Natural killer cell (primary cell): ENCODE results near the gene FCER1A. TPM values are rescaled to one million over a fixed set of nuclear protein-coding genes. Genes with fewer than 3 reads are reported as not detected.
"Not testable (repeated sequence)": the region's sequence is repeated elsewhere in the genome, so short reads cannot be mapped to it uniquely, and the experiment has no call there.

Experiments
- ATAC-seq, 3 donors: fragments of 150-1000 bp in 2 of 3; fragments of 200-7000 bp in 1 of 3; cut with Tn5 transposase; 1 replicate in 1 of 3; 2 replicates in 2 of 3; pipeline ENCODE4 v1.10.0; 2021; ENCODE audit warnings: mild to moderate bottlenecking in 2 of 3, moderate library complexity in 2 of 3
- DNase-seq, 2 donors: peaks; one replicate each; pipeline versions ENCODE4 v3.0.0 to v3.0.0-alpha.2; 2013 to 2021; ENCODE audit warnings: mixed read lengths in 1 of 2
- H3K27ac ChIP-seq: one replicate; pipeline ENCODE4 v1.5.1; 2013; ENCODE audit warnings: mild to moderate bottlenecking, low read length
- H3K27me3 ChIP-seq: one replicate; pipeline ENCODE4 v1.6.1; 2013; ENCODE audit warnings: low read length; ENCODE audit not compliant: control insufficient read depth, insufficient read depth
- H3K36me3 ChIP-seq: one replicate; pipeline ENCODE4 v1.6.1; 2013; ENCODE audit warnings: low read length; ENCODE audit not compliant: control insufficient read depth, insufficient read depth
- H3K4me1 ChIP-seq: one replicate; pipeline ENCODE4 v1.6.1; 2013; ENCODE audit warnings: low read length; ENCODE audit not compliant: control insufficient read depth, insufficient read depth
- H3K4me3 ChIP-seq: one replicate; pipeline ENCODE4 v1.5.1; 2013; ENCODE audit warnings: low read length
- H3K9me3 ChIP-seq: one replicate; pipeline ENCODE4 v1.6.1; 2013; ENCODE audit warnings: low read length; ENCODE audit not compliant: control insufficient read depth, insufficient read depth
- H3K27ac Mint-ChIP-seq, 2 donors: one replicate each; pipeline ENCODE4 v1.8.0; 2022; ENCODE audit warnings: mild to moderate bottlenecking in 2 of 2, mixed read lengths in 2 of 2, moderate library complexity in 1 of 2
- H3K27me3 Mint-ChIP-seq, 2 donors: one replicate each; pipeline ENCODE4 v1.8.0; 2022; ENCODE audit warnings: low read depth in 2 of 2, mixed read lengths in 2 of 2
- H3K36me3 Mint-ChIP-seq: one replicate; pipeline ENCODE4 v1.8.0; 2022; ENCODE audit warnings: mixed read lengths
- H3K4me1 Mint-ChIP-seq, 2 donors: one replicate each; pipeline ENCODE4 v1.8.0; 2022; ENCODE audit warnings: mixed read lengths in 2 of 2
- H3K4me3 Mint-ChIP-seq: one replicate; pipeline ENCODE4 v1.8.0; 2022; ENCODE audit warnings: mild to moderate bottlenecking, moderate library complexity, mixed read lengths
- H3K9me3 Mint-ChIP-seq, 2 donors: one replicate each; pipeline ENCODE4 v1.8.0; 2022; ENCODE audit warnings: mixed read lengths in 2 of 2
- CTCF ChIP-seq: fragments of 200-600 bp; IDR thresholded peaks from one replicate; pipeline ENCODE4 v1.8.0; 2022; ENCODE audit warnings: antibody characterized with exemption
- WGBS: methylation state at CpG from one replicate; pipeline ENCODE4 v1.1.7; 2013; ENCODE audit warnings: missing lambda C conversion rate; ENCODE audit not compliant: insufficient coverage; 5-methylcytosine and 5-hydroxymethylcytosine counted together
- intact Hi-C: fragments of 100-400 bp; cut with micrococcal nuclease; formaldehyde crosslinking; loops from one replicate; pipeline ENCODE4 v1.14.2; 2022
- total RNA-seq, 4 donors: library from RNA; stranded (reverse); fragments of 120-200 nt in 1 of 4; gene quantifications; one replicate each; pipeline versions ENCODE4 v1.2.3 to v1.2.4, GENCODE V29; 2013 to 2022

FCER1A gene
- total RNA-seq, 3 donors from 2014 or later (not counting 1 experiment from before 2014, with no cell fraction given): 6.5 to 154 (median 7.0) TPM

- DNase-seq (no peak), ATAC-seq (no peak)
- Mint-ChIP-seq H3K36me3 (no peaks in the 10 kb centered on the region), H3K27me3 (peaks cover 14 to 26% of the 10 kb centered on the region in 2 donors), H3K9me3 (no peaks in the 10 kb centered on the region), H3K27ac (no peak overlapping the region), H3K4me3 (no peak overlapping the region), H3K4me1 (no peaks in the 10 kb centered on the region)
- Histone ChIP-seq H3K4me3 (no peak overlapping the region), H3K4me1 (no peaks in the 10 kb centered on the region), H3K9me3 (no peaks in the 10 kb centered on the region), H3K27me3 (no peaks in the 10 kb centered on the region), H3K36me3 (no peaks in the 10 kb centered on the region), H3K27ac (no peak overlapping the region)
- intact Hi-C loops: no loop called here
- no peak for TF ChIP-seq CTCF
- WGBS: 54% methylated on average over 2 of the region's 2 CpGs
Observed at GRCh38 chr1:159341736-159342135, 39.6 kb downstream of the FCER1A start.

GRCh38 chr1:159342761-159343425 is 40.8 kb downstream of the FCER1A start:
- WGBS: 59% methylated on average over 2 of the region's 4 CpGs
- Mint-ChIP-seq H3K36me3 (no peaks in the 10 kb centered on the region), H3K4me1 (no peaks in the 10 kb centered on the region), H3K27ac (no peak overlapping the region), H3K9me3 (no peaks in the 10 kb centered on the region), H3K27me3 (peaks cover 12 to 21% of the 10 kb centered on the region in 2 donors), H3K4me3 (no peak overlapping the region)
- intact Hi-C loops: no loop called here
- no peaks in the 10 kb centered on the region for H3K9me3 ChIP-seq
- H3K27me3 ChIP-seq: no peaks in the 10 kb centered on the region
- TF ChIP-seq CTCF: no peak
- no peaks in the 10 kb centered on the region for H3K36me3 ChIP-seq
- H3K4me1 ChIP-seq: no peaks in the 10 kb centered on the region
- ATAC-seq: no peak
- no peak for DNase-seq
- H3K27ac ChIP-seq: no peak overlapping the region
- H3K4me3 ChIP-seq: no peak overlapping the region

GRCh38 chr1:159349374-159349773 is 47.2 kb downstream of the FCER1A start:
- H3K9me3 ChIP-seq, H3K9me3 Mint-ChIP-seq, intact Hi-C loops, H3K4me3 Mint-ChIP-seq, DNase-seq, ATAC-seq, H3K27ac Mint-ChIP-seq, H3K4me1 Mint-ChIP-seq, H3K27ac ChIP-seq, H3K4me1 ChIP-seq, H3K27me3 ChIP-seq, H3K36me3 Mint-ChIP-seq, H3K4me3 ChIP-seq, H3K36me3 ChIP-seq: not testable (repeated sequence)
- peaks cover 9 to 12% of the 10 kb centered on the region in 2 donors for H3K27me3 Mint-ChIP-seq
- WGBS: 92% methylated on average over 3 of the region's 3 CpGs

GRCh38 chr1:159352436-159352835 is 50.3 kb downstream of the FCER1A start:
- no peak for TF ChIP-seq CTCF
- H3K27ac Mint-ChIP-seq: no peak overlapping the region
- no peak overlapping the region for H3K4me3 Mint-ChIP-seq
- no peaks in the 10 kb centered on the region for H3K36me3 ChIP-seq
- ATAC-seq (no peak), DNase-seq (no peak)
- no peak overlapping the region for H3K4me3 ChIP-seq
- no peak overlapping the region for H3K27ac ChIP-seq
- peaks cover 14 to 22% of the 10 kb centered on the region in 2 donors for H3K27me3 Mint-ChIP-seq
- peaks cover 2% of the 10 kb centered on the region for H3K27me3 ChIP-seq
- H3K9me3 ChIP-seq: no peaks in the 10 kb centered on the region
- H3K36me3 Mint-ChIP-seq: no peaks in the 10 kb centered on the region
- intact Hi-C loops: no loop called here
- H3K4me1 ChIP-seq: no peaks in the 10 kb centered on the region
- no peaks in the 10 kb centered on the region for H3K4me1 Mint-ChIP-seq
- peaks cover 2 to 3% of the 10 kb centered on the region in 2 donors for H3K9me3 Mint-ChIP-seq
- 68% methylated on average over 2 of the region's 2 CpGs for WGBS

Other genes with a start within 250 kb of the FCER1A start
- 1 to 10 TPM in 1 of 3 donors, not detected in 2; 1.1 TPM for gene AIM2, start 225.6 kb upstream of the FCER1A start, total RNA-seq
- not detected for gene CADM3, start 130.7 kb upstream of the FCER1A start, total RNA-seq
- gene ACKR1, start 97.5 kb upstream of the FCER1A start, total RNA-seq: not detected
- not detected for gene OR10J4, start 129.9 kb downstream of the FCER1A start, total RNA-seq
- gene OR10J1, start 137.4 kb downstream of the FCER1A start, total RNA-seq: not detected
- gene OR10J5, start 233.7 kb downstream of the FCER1A start, total RNA-seq: not detected